ENCODE results near the gene GABRB3.

The GABRB3 gene

GRCh38 chr15:26525096-26525495 lies 247.8 kb downstream of the GABRB3 start:
- Histone ChIP-seq H3K9me3 (ENCODE audit: control insufficient read depth, low read length) (no peaks in the 10 kb centered on the region), H3K4me1 (ENCODE audit: control insufficient read depth, insufficient read depth, low read length) (no peaks in the 10 kb centered on the region), H3K27ac (ENCODE audit: insufficient read depth, low read depth, low read length, poor library complexity, severe bottlenecking) (no peak overlapping the region), H3K27me3 (ENCODE audit: control insufficient read depth, insufficient read depth, low read length, poor library complexity, severe bottlenecking) (no peaks in the 10 kb centered on the region), H3K4me3 (ENCODE audit: insufficient read depth, low read depth, low read length) (no peak overlapping the region), H3K36me3 (ENCODE audit: control insufficient read depth, insufficient read depth, low read length) (no peaks in the 10 kb centered on the region)
- WGBS, 2 experiments: 92 to 97% methylated on average over 2 of the region's 2 CpGs

GRCh38 chr15:26521691-26522198 lies 251.1 kb downstream of the GABRB3 start:
- H3K27ac ChIP-seq (ENCODE audit: insufficient read depth, low read depth, low read length, poor library complexity, severe bottlenecking): no peak overlapping the region
- H3K36me3 ChIP-seq (ENCODE audit: control insufficient read depth, insufficient read depth, low read length): no peaks in the 10 kb centered on the region
- H3K27me3 ChIP-seq (ENCODE audit: control insufficient read depth, insufficient read depth, low read length, poor library complexity, severe bottlenecking): no peaks in the 10 kb centered on the region
- H3K4me3 ChIP-seq (ENCODE audit: insufficient read depth, low read depth, low read length): no peak overlapping the region
- 94% methylated on average over 9 of the region's 9 CpGs for WGBS, 2 experiments
- no peaks in the 10 kb centered on the region for H3K9me3 ChIP-seq (ENCODE audit: control insufficient read depth, low read length)
- H3K4me1 ChIP-seq (ENCODE audit: control insufficient read depth, insufficient read depth, low read length): no peaks in the 10 kb centered on the region

- Histone ChIP-seq H3K27ac (ENCODE audit: insufficient read depth, low read depth, low read length, poor library complexity, severe bottlenecking) (no peak overlapping the region), H3K36me3 (ENCODE audit: control insufficient read depth, insufficient read depth, low read length) (no peaks in the 10 kb centered on the region)
- WGBS, 2 experiments: 92% methylated on average over 8 of the region's 8 CpGs
These were observed 251.7 kb downstream of the GABRB3 start for GRCh38 chr15:26521130-26521529.

GRCh38 chr15:26518885-26519284 lies 254.0 kb downstream of the GABRB3 start:
- 95% methylated on average over 6 of the region's 6 CpGs for WGBS, 2 experiments
- Histone ChIP-seq H3K27me3 (ENCODE audit: control insufficient read depth, insufficient read depth, low read length, poor library complexity, severe bottlenecking) (no peaks in the 10 kb centered on the region), H3K9me3 (ENCODE audit: control insufficient read depth, low read length) (no peaks in the 10 kb centered on the region), H3K27ac (ENCODE audit: insufficient read depth, low read depth, low read length, poor library complexity, severe bottlenecking) (no peak overlapping the region), H3K4me3 (ENCODE audit: insufficient read depth, low read depth, low read length) (no peak overlapping the region), H3K4me1 (ENCODE audit: control insufficient read depth, insufficient read depth, low read length) (no peaks in the 10 kb centered on the region), H3K36me3 (ENCODE audit: control insufficient read depth, insufficient read depth, low read length) (no peaks in the 10 kb centered on the region)

More at GRCh38 chr15:26521130-26521529, 251.7 kb downstream of the GABRB3 start:
- H3K4me3 ChIP-seq (ENCODE audit: insufficient read depth, low read depth, low read length): no peak overlapping the region
- no peaks in the 10 kb centered on the region for H3K4me1 ChIP-seq (ENCODE audit: control insufficient read depth, insufficient read depth, low read length)
- no peaks in the 10 kb centered on the region for H3K9me3 ChIP-seq (ENCODE audit: control insufficient read depth, low read length)
- H3K27me3 ChIP-seq (ENCODE audit: control insufficient read depth, insufficient read depth, low read length, poor library complexity, severe bottlenecking): no peaks in the 10 kb centered on the region

- Histone ChIP-seq H3K4me1 (ENCODE audit: control insufficient read depth, insufficient read depth, low read length) (no peaks in the 10 kb centered on the region), H3K9me3 (ENCODE audit: control insufficient read depth, low read length) (no peaks in the 10 kb centered on the region), H3K4me3 (ENCODE audit: insufficient read depth, low read depth, low read length) (no peak overlapping the region), H3K36me3 (ENCODE audit: control insufficient read depth, insufficient read depth, low read length) (no peaks in the 10 kb centered on the region), H3K27me3 (ENCODE audit: control insufficient read depth, insufficient read depth, low read length, poor library complexity, severe bottlenecking) (no peaks in the 10 kb centered on the region), H3K27ac (ENCODE audit: insufficient read depth, low read depth, low read length, poor library complexity, severe bottlenecking) (no peak overlapping the region)
- WGBS, 2 experiments: 85 to 89% methylated on average over 16 of the region's 16 CpGs
These were observed 256.5 kb downstream of the GABRB3 start for GRCh38 chr15:26516102-26516980.

- Histone ChIP-seq H3K9me3 (ENCODE audit: control insufficient read depth, low read length) (no peaks in the 10 kb centered on the region), H3K36me3 (ENCODE audit: control insufficient read depth, insufficient read depth, low read length) (no peaks in the 10 kb centered on the region), H3K27me3 (ENCODE audit: control insufficient read depth, insufficient read depth, low read length, poor library complexity, severe bottlenecking) (no peaks in the 10 kb centered on the region), H3K27ac (ENCODE audit: insufficient read depth, low read depth, low read length, poor library complexity, severe bottlenecking) (no peak overlapping the region), H3K4me1 (ENCODE audit: control insufficient read depth, insufficient read depth, low read length) (no peaks in the 10 kb centered on the region), H3K4me3 (ENCODE audit: insufficient read depth, low read depth, low read length) (no peak overlapping the region)
These were observed 268.9 kb downstream of the GABRB3 start for GRCh38 chr15:26504009-26504408.
